22Rv1 (cell line): ENCODE data around the gene SCN1A.
"Not testable (repeated sequence)": the region's sequence is repeated elsewhere in the genome, so short reads cannot be mapped to it uniquely, and the experiment has no call there.

Experiments
- H3K27ac ChIP-seq: fragments of 450-650 bp; 2 replicates; pipeline ENCODE4 v1.5.1; 2017
- CTCF ChIP-seq: fragments of 450-650 bp; IDR thresholded peaks from 2 replicates; pipeline ENCODE4 v1.5.1; 2017; ENCODE audit warnings: mild to moderate bottlenecking
- ZFX ChIP-seq: fragments of 450-650 bp; IDR thresholded peaks from 2 replicates; pipeline ENCODE4 v1.6.1; 2017; ENCODE audit warnings: antibody characterized with exemption, borderline replicate concordance

The SCN1A gene

GRCh38 chr2:166115589-166115988 is 12.2 kb downstream of the SCN1A start:
- H3K27ac ChIP-seq: no peak overlapping the region
- no peak for TF ChIP-seq ZFX
- TF ChIP-seq CTCF: no peak

DNA sequence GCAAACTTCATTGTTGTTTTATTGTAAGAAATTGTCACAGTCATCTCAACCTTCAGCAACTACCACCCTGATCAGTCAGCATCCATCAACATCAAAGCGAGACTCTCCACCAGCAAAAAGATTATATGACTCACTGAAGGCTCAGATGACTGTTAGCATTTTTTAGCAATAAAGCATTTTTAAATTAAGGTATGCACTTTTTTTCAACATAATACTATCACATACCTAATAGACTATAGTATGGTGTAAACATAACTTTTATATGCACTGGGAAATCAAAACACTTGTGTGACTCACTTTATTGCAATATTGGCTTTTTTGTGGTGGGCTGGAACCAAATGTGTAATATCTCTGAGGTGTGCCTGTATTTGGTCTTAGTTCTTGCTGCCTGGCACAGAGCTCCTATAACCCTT is 15.6 kb downstream of the SCN1A start:
- TF ChIP-seq ZFX (no peak), CTCF (no peak)
- H3K27ac ChIP-seq: no peak overlapping the region

- H3K27ac ChIP-seq: no peak overlapping the region
- TF ChIP-seq ZFX (no peak), CTCF (peak; percentile 23)
These were observed 21.3 kb downstream of the SCN1A start for GRCh38 chr2:166106431-166107015.

- no peak overlapping the region for H3K27ac ChIP-seq
- TF ChIP-seq CTCF: no peak
- no peak for TF ChIP-seq ZFX
These were observed 23.0 kb downstream of the SCN1A start for GRCh38 chr2:166104773-166105172.

DNA sequence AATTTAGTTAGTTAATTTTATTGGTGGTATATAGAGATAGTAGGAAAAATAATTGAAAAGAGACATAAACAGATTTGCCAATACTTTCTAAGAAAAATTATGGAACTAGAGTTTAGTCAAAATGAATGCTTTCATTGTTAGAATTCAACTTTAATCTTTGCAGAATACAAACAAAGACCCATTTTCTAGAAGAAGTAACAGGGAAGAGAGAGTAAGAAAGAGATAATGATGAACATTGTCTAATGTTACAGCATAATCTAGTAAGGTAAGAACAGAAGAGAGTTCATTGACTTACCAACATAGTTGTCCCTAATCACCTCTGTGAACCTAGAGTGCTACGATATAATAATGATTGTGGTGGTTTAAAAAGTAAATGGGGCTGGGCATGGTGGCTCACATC is 23.7 kb downstream of the SCN1A start:
- TF ChIP-seq CTCF (no peak), ZFX (no peak)
- no peak overlapping the region for H3K27ac ChIP-seq

DNA sequence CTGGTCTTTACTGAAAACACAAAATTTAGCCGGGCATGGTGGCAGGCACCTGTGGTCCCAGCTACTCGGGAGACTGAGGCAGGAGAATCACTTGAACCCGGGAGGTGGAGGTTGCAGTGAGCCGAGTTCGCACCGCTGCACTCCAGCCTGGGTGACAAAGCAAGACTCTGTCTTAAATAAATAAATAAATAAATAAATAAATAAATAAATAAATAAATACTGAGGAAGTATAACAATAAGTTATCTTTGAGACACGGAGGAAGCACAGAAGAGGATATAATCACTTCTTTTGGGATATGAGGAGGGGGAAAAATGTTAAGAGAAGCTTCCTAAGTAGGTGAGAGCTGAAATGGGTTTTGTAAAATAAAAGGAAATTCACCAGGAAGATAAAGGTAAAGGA is 24.5 kb downstream of the SCN1A start:
- H3K27ac ChIP-seq: not testable (repeated sequence)

GRCh38 chr2:166094325-166094724 is 33.5 kb downstream of the SCN1A start:
- TF ChIP-seq CTCF: no peak
- TF ChIP-seq ZFX: no peak
- H3K27ac ChIP-seq: no peak overlapping the region

GRCh38 chr2:166092889-166093288 is 34.9 kb downstream of the SCN1A start:
- no peak for TF ChIP-seq ZFX
- no peak for TF ChIP-seq CTCF
- no peak overlapping the region for H3K27ac ChIP-seq
